ENCODE data around the gene NRCAM. TPM values are rescaled to one million over a fixed set of nuclear protein-coding genes. Genes with fewer than 3 reads are reported as not detected.

Gene NRCAM
- polyA plus RNA-seq, 1 donor (not counting 4 experiments of a cell fraction or from before 2014, with no cell fraction given) = 4.0 TPM

DNA sequence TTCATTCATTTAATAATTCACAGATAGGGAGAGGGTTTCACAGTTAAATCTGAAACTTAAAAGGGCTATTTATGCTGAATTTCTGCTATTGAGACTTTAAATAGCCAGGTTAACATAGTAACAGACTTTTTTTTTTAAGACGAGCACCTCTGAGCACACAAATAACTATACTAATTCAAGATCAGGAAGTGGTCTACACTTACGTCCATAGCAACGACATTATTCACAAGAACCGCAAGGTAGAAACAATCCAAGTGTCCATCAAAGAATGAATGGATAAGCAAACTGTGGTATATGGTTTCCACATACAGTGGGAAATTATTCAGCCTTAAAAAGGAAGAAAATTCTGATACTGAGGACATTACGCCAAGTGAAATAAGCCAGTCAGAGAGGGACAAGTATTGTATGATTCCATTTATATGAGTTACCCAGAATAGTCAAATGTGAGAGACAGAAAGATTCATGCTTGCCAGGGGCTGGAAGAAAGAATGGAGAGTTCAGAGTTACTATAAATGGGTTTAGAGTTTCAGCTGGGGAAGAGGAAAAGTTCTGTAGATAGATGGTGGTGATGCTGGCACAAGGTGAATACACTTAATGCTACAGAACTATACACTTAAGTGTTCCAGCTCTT, 185.7 kb downstream of the NRCAM start:
- no peak overlapping the region for H2AFZ ChIP-seq (ENCODE audit: control insufficient read depth, low read length)
- DNase-seq (ENCODE audit: low read depth, low spot score) = no peak
- dilution Hi-C loops (cut with MboI; ENCODE audit: extremely low pct_ligation_motif_present, low sequenced_read_pairs) = no loop called here
- H3K4me2 ChIP-seq (ENCODE audit: control insufficient read depth, extremely low read depth, insufficient read depth, low read depth, low read length) = no peak overlapping the region
- no peaks in the 10 kb centered on the region for H3K9me1 ChIP-seq (ENCODE audit: control insufficient read depth, extremely low read depth, insufficient read depth, low read length)
- no peaks in the 10 kb centered on the region for H3K27me3 ChIP-seq (ENCODE audit: control insufficient read depth, extremely low read depth, insufficient read depth, low read length)
- H3K9ac ChIP-seq (ENCODE audit: control insufficient read depth, extremely low read depth, insufficient read depth, low read length) = no peak overlapping the region
- TF ChIP-seq, protein P1, sequence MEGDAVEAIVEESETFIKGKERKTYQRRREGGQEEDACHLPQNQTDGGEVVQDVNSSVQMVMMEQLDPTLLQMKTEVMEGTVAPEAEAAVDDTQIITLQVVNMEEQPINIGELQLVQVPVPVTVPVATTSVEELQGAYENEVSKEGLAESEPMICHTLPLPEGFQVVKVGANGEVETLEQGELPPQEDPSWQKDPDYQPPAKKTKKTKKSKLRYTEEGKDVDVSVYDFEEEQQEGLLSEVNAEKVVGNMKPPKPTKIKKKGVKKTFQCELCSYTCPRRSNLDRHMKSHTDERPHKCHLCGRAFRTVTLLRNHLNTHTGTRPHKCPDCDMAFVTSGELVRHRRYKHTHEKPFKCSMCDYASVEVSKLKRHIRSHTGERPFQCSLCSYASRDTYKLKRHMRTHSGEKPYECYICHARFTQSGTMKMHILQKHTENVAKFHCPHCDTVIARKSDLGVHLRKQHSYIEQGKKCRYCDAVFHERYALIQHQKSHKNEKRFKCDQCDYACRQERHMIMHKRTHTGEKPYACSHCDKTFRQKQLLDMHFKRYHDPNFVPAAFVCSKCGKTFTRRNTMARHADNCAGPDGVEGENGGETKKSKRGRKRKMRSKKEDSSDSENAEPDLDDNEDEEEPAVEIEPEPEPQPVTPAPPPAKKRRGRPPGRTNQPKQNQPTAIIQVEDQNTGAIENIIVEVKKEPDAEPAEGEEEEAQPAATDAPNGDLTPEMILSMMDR (optimal IDR thresholded peaks at IDR 0.05 in 1 of 3, IDR thresholded peaks at IDR 0.05 in 1 of 3, conservative IDR thresholded peaks at IDR 0.05 in 1 of 3; ENCODE audit: extremely low read depth in 1 of 3, insufficient read depth in 2 of 3, low read length in 3 of 3) = no peak
- TF ChIP-seq EZH2 (IDR thresholded peaks at IDR 0.05; ENCODE audit: low read length) = no peak
- no peaks in the 10 kb centered on the region for H3K9me3 ChIP-seq (ENCODE audit: control insufficient read depth, low read depth, low read length)
- H3K4me3 ChIP-seq (ENCODE audit: control insufficient read depth in 2 of 3, extremely low read depth in 1 of 3, insufficient read depth in 2 of 3, low read depth in 1 of 3, low read length in 3 of 3) = no peak overlapping the region
- H3K36me3 ChIP-seq (ENCODE audit: control insufficient read depth in 2 of 2, extremely low read depth in 1 of 2, insufficient read depth in 2 of 2, low read length in 2 of 2) = no peaks in the 10 kb centered on the region
- FAIRE-seq = no peak
- H3K27ac ChIP-seq (ENCODE audit: control insufficient read depth, insufficient read depth, low read length) = no peak overlapping the region
- H3K4me1 ChIP-seq (ENCODE audit: control insufficient read depth, extremely low read depth, insufficient read depth, low read length) = no peaks in the 10 kb centered on the region
- no peaks in the 10 kb centered on the region for H4K20me1 ChIP-seq (ENCODE audit: control insufficient read depth, extremely low read depth, insufficient read depth, low read length)
- no peaks in the 10 kb centered on the region for H3K79me2 ChIP-seq (ENCODE audit: control insufficient read depth, insufficient read depth, low read length)

DNA sequence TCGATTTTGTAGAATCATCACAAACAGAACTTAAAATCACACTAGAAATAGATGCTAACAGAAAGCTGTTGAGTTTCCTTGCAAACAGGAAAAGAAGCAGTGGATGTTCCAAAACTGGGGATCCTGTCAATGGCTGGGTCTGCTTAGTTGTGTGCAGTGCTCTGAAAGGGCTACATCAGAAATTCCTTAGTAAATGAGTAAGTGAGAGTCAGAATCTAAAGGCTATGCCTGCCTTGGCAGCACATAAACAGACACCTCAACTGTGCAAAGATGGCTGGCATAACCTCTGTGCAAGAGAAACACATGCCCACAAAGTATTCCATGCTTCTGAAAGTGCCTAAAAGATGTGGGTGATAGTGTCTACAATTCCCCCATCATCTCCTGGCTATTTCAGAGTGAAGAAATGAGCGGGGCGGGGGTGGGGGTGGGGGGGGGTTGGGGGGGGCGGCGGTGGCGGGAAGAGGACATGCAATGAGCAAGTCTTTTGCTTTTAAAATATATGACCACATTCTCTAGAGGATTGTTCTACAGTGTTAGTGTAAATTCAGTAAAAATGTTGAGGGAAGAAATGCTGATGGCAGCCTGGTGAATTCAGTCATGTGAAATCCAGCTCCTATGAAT, 187.9 kb downstream of the NRCAM start:
- DNase-seq (ENCODE audit: low read depth, low spot score) (no peak), FAIRE-seq (no peak)
- no peaks in the 10 kb centered on the region for H3K27me3 ChIP-seq (ENCODE audit: control insufficient read depth, extremely low read depth, insufficient read depth, low read length)
- H3K9ac ChIP-seq (ENCODE audit: control insufficient read depth, extremely low read depth, insufficient read depth, low read length) = no peak overlapping the region
- no peak overlapping the region for H3K4me3 ChIP-seq (ENCODE audit: control insufficient read depth in 2 of 3, extremely low read depth in 1 of 3, insufficient read depth in 2 of 3, low read depth in 1 of 3, low read length in 3 of 3)
- H3K9me1 ChIP-seq (ENCODE audit: control insufficient read depth, extremely low read depth, insufficient read depth, low read length) = no peaks in the 10 kb centered on the region
- H3K4me1 ChIP-seq (ENCODE audit: control insufficient read depth, extremely low read depth, insufficient read depth, low read length) = no peaks in the 10 kb centered on the region
- H3K27ac ChIP-seq (ENCODE audit: control insufficient read depth, insufficient read depth, low read length) = no peak overlapping the region
- no peaks in the 10 kb centered on the region for H3K9me3 ChIP-seq (ENCODE audit: control insufficient read depth, low read depth, low read length)
- H3K4me2 ChIP-seq (ENCODE audit: control insufficient read depth, extremely low read depth, insufficient read depth, low read depth, low read length) = no peak overlapping the region
- H3K79me2 ChIP-seq (ENCODE audit: control insufficient read depth, insufficient read depth, low read length) = no peaks in the 10 kb centered on the region
- H4K20me1 ChIP-seq (ENCODE audit: control insufficient read depth, extremely low read depth, insufficient read depth, low read length) = no peaks in the 10 kb centered on the region
- no peaks in the 10 kb centered on the region for H3K36me3 ChIP-seq (ENCODE audit: control insufficient read depth in 2 of 2, extremely low read depth in 1 of 2, insufficient read depth in 2 of 2, low read length in 2 of 2)
- H2AFZ ChIP-seq (ENCODE audit: control insufficient read depth, low read length) = no peak overlapping the region
- TF ChIP-seq, protein P1 (optimal IDR thresholded peaks at IDR 0.05 in 1 of 3, IDR thresholded peaks at IDR 0.05 in 1 of 3, conservative IDR thresholded peaks at IDR 0.05 in 1 of 3; ENCODE audit: extremely low read depth in 1 of 3, insufficient read depth in 2 of 3, low read length in 3 of 3) = no peak
- no peak for TF ChIP-seq EZH2 (IDR thresholded peaks at IDR 0.05; ENCODE audit: low read length)
- dilution Hi-C loops (cut with MboI; ENCODE audit: extremely low pct_ligation_motif_present, low sequenced_read_pairs) = no loop called here

All from keratinocyte (primary cell).